GM12872 (cell line): ENCODE measurements around the gene MIER2.

ENCODE experiments used
- TF ChIP-seq, protein P1 (sequence below): IDR thresholded peaks from 3 replicates; pipeline ENCODE4 v1.5.1; 2011; ENCODE audit warnings: low read depth, mild to moderate bottlenecking, low read length, moderate library complexity; ENCODE audit not compliant: insufficient read depth

MIER2 gene

DNA sequence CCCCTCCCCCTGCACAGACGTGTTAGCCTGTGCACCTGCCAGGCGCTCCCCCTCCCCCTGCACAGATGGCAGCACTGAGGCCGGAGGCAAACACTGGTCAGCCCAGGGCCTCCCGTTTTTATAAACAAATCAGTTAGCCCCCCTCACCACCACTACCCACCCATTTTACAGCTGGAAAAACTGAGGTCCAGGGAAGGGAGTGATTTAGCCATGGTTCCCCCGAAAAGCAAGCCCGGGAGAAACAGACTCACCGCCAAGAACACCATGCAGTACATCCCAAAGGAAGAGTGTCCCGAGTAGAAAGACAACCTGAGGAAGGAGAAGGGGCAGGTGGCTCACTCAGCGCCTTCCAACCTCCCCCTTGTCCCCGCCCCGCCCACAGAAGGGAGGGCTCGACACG, 62.1 kb downstream of the MIER2 start:
- TF ChIP-seq, protein P1, sequence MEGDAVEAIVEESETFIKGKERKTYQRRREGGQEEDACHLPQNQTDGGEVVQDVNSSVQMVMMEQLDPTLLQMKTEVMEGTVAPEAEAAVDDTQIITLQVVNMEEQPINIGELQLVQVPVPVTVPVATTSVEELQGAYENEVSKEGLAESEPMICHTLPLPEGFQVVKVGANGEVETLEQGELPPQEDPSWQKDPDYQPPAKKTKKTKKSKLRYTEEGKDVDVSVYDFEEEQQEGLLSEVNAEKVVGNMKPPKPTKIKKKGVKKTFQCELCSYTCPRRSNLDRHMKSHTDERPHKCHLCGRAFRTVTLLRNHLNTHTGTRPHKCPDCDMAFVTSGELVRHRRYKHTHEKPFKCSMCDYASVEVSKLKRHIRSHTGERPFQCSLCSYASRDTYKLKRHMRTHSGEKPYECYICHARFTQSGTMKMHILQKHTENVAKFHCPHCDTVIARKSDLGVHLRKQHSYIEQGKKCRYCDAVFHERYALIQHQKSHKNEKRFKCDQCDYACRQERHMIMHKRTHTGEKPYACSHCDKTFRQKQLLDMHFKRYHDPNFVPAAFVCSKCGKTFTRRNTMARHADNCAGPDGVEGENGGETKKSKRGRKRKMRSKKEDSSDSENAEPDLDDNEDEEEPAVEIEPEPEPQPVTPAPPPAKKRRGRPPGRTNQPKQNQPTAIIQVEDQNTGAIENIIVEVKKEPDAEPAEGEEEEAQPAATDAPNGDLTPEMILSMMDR, result no peak

DNA sequence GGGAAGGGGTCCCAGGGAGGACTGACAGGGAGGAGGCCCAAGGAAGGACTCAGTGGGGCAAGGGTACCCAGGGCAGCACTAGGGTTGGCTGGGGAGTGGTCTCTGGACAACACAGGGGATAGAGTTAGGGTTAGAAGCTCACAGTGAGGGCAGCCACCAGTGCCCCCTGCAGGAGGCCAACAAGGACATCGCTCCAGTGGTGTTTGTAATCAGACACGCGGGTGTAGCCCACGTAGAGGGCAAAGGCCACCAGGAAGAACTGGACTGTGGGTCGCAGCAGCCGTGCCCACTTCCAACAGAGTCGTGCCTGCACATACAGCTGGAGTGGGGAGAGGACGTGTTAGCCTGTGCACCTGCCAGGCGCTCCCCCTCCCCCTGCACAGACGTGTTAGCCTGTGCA, 62.6 kb downstream of the MIER2 start:
- TF ChIP-seq, protein P1, result no peak

DNA sequence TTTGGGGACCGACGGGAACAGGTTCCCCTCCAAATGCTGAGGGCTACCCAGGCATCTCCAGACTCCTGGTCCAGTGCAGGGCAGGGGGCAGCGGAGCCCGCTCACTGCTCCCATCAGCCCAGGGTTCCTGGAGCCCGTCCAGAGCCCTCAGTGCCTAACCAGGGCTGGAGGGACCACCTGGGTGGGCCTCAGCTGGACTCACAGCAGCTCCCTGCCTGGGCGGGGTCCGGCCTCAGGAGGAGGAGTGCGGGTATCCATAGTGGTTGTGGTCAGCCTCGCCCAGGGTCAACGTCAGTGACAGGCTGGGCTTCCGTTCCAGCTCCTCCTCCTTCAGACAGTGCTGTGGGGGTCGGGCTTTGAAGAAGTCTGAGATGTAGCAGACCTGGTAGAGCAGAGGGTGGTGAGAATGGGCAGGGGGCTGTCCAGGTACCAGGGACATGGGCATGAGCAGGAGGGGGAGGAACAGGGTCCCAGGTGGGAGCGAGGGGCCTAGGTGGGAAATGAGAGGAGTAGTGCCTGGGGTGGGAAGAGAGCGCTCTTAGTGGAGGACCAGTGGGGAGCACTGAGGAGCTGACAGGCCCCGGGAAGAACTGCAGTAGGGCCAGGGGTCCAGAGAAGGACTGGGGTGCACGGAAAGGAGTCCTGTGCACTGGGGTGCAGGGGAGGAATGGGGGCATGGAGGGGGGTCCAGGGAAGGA, 63.3 kb downstream of the MIER2 start:
- TF ChIP-seq, protein P1, result no peak

DNA sequence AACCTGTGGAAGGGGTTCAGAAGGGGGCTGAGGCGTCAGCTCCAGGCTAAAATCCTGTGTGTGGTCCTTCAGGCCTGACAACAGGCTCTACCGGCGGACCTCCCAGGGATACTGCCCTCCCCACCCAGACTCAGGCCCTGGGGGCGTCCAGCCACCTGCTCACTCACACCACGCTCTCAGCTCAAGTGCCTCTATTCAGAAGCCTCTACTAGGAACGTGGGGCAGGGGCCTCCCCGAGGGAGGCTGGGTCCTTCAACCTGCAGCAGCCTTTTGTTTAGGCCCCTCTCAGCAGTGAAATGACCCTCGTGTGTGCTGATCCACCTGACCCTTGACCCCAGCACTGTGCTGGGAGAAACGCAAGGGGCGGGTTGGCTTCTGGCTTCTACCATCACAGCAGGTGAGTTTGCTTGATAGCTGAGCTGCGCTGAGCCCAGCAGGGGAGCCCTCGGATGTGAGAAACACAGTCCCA, 64.0 kb downstream of the MIER2 start:
- TF ChIP-seq, protein P1, result no peak

DNA sequence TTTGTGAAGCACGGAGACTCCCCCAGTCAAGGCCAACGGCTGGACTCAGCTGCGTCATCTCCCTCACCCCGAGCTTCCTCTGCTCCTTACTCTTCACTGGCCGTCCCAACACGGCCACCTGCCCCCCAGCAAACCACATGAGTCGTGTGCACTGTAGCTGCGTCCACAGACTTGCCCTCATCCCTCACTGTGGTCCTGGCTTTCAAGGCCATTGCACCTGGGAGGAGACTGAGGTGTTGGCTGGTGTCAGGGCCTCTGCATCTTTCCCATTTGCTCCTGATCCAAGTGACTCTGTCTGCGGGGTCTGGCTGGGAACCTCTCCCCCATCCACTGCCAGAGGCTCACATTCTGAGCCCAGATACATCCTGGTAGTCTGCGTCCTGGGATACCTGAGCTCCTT, 64.9 kb downstream of the MIER2 start:
- TF ChIP-seq, protein P1, result no peak

DNA sequence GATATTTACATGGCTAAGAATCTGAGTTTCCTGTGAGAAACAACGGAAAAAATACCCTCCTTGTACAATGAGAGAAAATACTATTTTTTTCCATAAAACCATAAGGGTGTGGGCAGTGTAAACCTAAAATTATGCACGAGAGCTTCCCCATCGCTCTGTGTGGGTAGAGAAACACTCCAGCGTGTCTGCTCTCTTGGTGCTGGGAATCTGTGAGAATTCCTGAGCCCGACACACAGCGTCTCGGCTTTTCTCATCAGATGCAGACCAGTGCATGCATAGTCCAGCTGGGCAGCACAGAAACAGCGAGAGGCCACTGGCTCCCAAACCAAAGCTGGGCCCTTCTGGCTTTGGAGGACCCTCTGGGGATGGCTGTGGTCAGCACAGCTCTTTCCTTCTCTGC, 65.4 kb downstream of the MIER2 start:
- TF ChIP-seq, protein P1, result no peak

DNA sequence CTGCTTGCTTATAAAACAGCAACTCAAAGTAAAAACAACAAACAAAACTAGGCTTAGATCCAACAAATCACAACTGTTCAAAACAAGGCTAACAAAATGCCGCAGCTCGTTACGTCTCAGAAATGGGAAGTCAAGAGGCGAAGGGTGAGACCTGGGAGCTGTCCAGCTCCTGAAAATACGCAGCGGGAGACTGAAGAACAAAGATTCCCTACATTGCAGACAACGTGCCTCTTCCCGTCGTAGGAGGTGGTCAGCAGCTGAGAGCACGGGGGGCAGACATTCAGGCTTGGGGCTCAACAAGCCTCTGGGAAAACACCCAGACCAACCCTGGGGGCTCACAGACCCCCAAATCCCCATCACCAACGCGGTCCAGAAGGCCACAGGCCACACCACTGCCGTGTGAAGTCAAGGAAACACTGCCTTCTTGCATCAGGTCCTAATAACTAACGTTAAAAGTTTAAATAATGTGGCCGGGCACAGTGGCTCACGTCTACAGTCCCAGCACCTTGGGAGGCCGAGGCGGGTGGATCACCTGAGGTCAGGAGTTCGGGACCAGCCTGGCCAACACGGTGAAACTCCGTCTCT, 66.9 kb downstream of the MIER2 start:
- TF ChIP-seq, protein P1, result no peak
